ENCODE measurements around the gene LITAFD.

GRCh38 chr16:8900343-8900742 lies 18.2 kb downstream of the LITAFD start:
- TF ChIP-seq POLR2AphosphoS5 (IDR thresholded peaks at IDR 0.05; ENCODE audit: borderline replicate concordance, low read depth, low read length) (no peak), EZH2 (IDR thresholded peaks at IDR 0.05) (no peak)
